Keratinocyte (primary cell): ENCODE measurements around the gene GREB1. TPM values are rescaled to one million over a fixed set of nuclear protein-coding genes. Genes with fewer than 3 reads are reported as not detected.

Experiments
- DNase-seq: peaks from one replicate; pipeline ENCODE4 v3.0.0-alpha.2; 2011; ENCODE audit warnings: low read depth, missing footprints, low spot score
- FAIRE-seq: peaks from 2 replicates; lab custom pipeline; 2011; peaks lifted over from hg19 to GRCh38; lab: Jason Lieb, UNC
- H2AFZ ChIP-seq: 2 replicates; pipeline ENCODE4 v1.6.0; 2012; ENCODE audit warnings: low read length, control low read depth, inconsistent platforms; ENCODE audit not compliant: control insufficient read depth
- H3K27ac ChIP-seq: 2 replicates; pipeline ENCODE4 v1.5.1; 2011; ENCODE audit warnings: low read length; ENCODE audit not compliant: control insufficient read depth, insufficient read depth
- H3K27me3 ChIP-seq: 3 replicates; pipeline ENCODE4 v1.6.0; 2011; ENCODE audit warnings: low read length; ENCODE audit not compliant: control insufficient read depth, insufficient read depth; ENCODE audit errors: extremely low read depth
- H3K36me3 ChIP-seq, 2 experiments: 2 replicates in 1 of 2; 3 replicates in 1 of 2; pipeline ENCODE4 v1.5.1; 2011; ENCODE audit warnings: low read length in 2 of 2, mild to moderate bottlenecking in 1 of 2; ENCODE audit not compliant: control insufficient read depth in 2 of 2, insufficient read depth in 2 of 2; ENCODE audit errors: extremely low read depth in 1 of 2
- H3K4me1 ChIP-seq: 3 replicates; pipeline ENCODE4 v1.5.1; 2011; ENCODE audit warnings: low read length; ENCODE audit not compliant: control insufficient read depth, insufficient read depth; ENCODE audit errors: extremely low read depth
- H3K4me2 ChIP-seq: 3 replicates; pipeline ENCODE4 v1.6.0; 2011; ENCODE audit warnings: low read depth, low read length; ENCODE audit not compliant: control insufficient read depth, insufficient read depth; ENCODE audit errors: extremely low read depth
- H3K4me3 ChIP-seq, 3 experiments: fragments of 200-600 bp in 1 of 3; sonication (generic) in 1 of 3; 2 replicates in 2 of 3; 3 replicates in 1 of 3; pipeline ENCODE4 v1.5.1; 2011 to 2016; ENCODE audit warnings: low read length in 3 of 3, mild to moderate bottlenecking in 3 of 3, control low read depth in 2 of 3, inconsistent platforms in 1 of 3, low read depth in 1 of 3, mixed read lengths in 1 of 3, mixed run types in 1 of 3, moderate library complexity in 1 of 3; ENCODE audit not compliant: control insufficient read depth in 2 of 3, insufficient read depth in 2 of 3; ENCODE audit errors: extremely low read depth in 1 of 3
- H3K79me2 ChIP-seq: 2 replicates; pipeline ENCODE4 v1.6.0; 2012; ENCODE audit warnings: low read length; ENCODE audit not compliant: control insufficient read depth, insufficient read depth
- H3K9ac ChIP-seq: 3 replicates; pipeline ENCODE4 v1.6.0; 2011; ENCODE audit warnings: low read length; ENCODE audit not compliant: control insufficient read depth, insufficient read depth; ENCODE audit errors: extremely low read depth
- H3K9me1 ChIP-seq: 3 replicates; pipeline ENCODE4 v1.6.0; 2011; ENCODE audit warnings: low read length; ENCODE audit not compliant: control insufficient read depth, insufficient read depth; ENCODE audit errors: extremely low read depth
- H3K9me3 ChIP-seq: 2 replicates; pipeline ENCODE4 v1.5.1; 2012; ENCODE audit warnings: low read depth, low read length; ENCODE audit not compliant: control insufficient read depth
- H4K20me1 ChIP-seq: 3 replicates; pipeline ENCODE4 v1.6.0; 2011; ENCODE audit warnings: low read length; ENCODE audit not compliant: control insufficient read depth, insufficient read depth; ENCODE audit errors: extremely low read depth
- EZH2 ChIP-seq: IDR thresholded peaks from one replicate; pipeline ENCODE4 v1.6.1; 2012; ENCODE audit warnings: inconsistent platforms, mild to moderate bottlenecking, low read length, moderate library complexity
- dilution Hi-C: fragments of 300-500 bp; cut with MboI; formaldehyde crosslinking; loops from one replicate; pipeline ENCODE4 v1.7.0; 2020; ENCODE audit warnings: low sequenced_read_pairs; ENCODE audit not compliant: extremely low pct_ligation_motif_present
- polyA plus RNA-seq, 5 experiments: library from polyadenylated mRNA; depleted of rRNA in 3 of 5; stranded (reverse) in 3 of 5; stranded (forward) in 1 of 5; unstranded in 1 of 5; fragments of >200 nt; gene quantifications; 1 replicate in 1 of 5; 2 replicates in 3 of 5; 3 replicates in 1 of 5; pipeline versions ENCODE4 v1.2.1 to v1.2.3, GENCODE V29; 2011 to 2012; ENCODE audit warnings: missing spikeins in 2 of 5, low read depth in 1 of 5, low replicate concordance in 1 of 5
- TF ChIP-seq, protein P1 (sequence below), 3 experiments: IDR thresholded peaks in 1 of 3; conservative IDR thresholded peaks in 1 of 3; optimal IDR thresholded peaks in 1 of 3; 2 replicates in 2 of 3; 3 replicates in 1 of 3; pipeline versions ENCODE3 to v1.5.1; 2011; ENCODE audit warnings: low read length in 3 of 3, mild to moderate bottlenecking in 3 of 3, moderate library complexity in 2 of 3, control low read depth in 1 of 3, inconsistent platforms in 1 of 3; ENCODE audit not compliant: insufficient read depth in 2 of 3; ENCODE audit errors: extremely low read depth in 1 of 3

GREB1 gene
- polyA plus RNA-seq, 1 donor (not counting 4 experiments of a cell fraction or from before 2014, with no cell fraction given) = 0.13 TPM

DNA sequence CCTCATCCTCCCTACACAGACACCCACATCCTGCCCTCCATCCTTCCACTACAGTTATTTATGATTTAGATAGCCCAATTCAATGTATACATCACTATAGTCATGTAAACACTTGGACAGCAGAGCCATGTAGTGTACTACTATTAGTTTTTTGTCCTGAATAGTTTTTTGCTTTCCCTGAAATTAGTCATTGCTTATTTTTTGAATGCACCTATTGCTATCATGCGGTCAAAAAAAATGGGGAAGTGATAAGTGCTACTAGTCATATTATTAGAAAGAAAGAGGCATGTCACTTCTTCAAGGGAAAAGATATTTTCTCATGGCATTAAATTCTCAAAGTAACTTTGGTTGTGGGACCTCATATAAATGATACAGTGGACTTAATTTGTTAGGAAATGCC lies 6.8 kb upstream of the GREB1 start:
- TF ChIP-seq, protein P1, sequence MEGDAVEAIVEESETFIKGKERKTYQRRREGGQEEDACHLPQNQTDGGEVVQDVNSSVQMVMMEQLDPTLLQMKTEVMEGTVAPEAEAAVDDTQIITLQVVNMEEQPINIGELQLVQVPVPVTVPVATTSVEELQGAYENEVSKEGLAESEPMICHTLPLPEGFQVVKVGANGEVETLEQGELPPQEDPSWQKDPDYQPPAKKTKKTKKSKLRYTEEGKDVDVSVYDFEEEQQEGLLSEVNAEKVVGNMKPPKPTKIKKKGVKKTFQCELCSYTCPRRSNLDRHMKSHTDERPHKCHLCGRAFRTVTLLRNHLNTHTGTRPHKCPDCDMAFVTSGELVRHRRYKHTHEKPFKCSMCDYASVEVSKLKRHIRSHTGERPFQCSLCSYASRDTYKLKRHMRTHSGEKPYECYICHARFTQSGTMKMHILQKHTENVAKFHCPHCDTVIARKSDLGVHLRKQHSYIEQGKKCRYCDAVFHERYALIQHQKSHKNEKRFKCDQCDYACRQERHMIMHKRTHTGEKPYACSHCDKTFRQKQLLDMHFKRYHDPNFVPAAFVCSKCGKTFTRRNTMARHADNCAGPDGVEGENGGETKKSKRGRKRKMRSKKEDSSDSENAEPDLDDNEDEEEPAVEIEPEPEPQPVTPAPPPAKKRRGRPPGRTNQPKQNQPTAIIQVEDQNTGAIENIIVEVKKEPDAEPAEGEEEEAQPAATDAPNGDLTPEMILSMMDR (optimal IDR thresholded peaks at IDR 0.05 in 1 of 3, IDR thresholded peaks at IDR 0.05 in 1 of 3, conservative IDR thresholded peaks at IDR 0.05 in 1 of 3; ENCODE audit: extremely low read depth in 1 of 3, insufficient read depth in 2 of 3, low read length in 3 of 3) = no peak
- TF ChIP-seq EZH2 = no peak
- H3K79me2 ChIP-seq = no peaks in the 10 kb centered on the region
- peaks cover 9% of the 10 kb centered on the region for H3K27me3 ChIP-seq
- no peak overlapping the region for H3K4me2 ChIP-seq
- H4K20me1 ChIP-seq = no peaks in the 10 kb centered on the region
- no peak for FAIRE-seq
- dilution Hi-C loops = no loop called here
- no peak overlapping the region for H3K27ac ChIP-seq
- H3K9me1 ChIP-seq = no peaks in the 10 kb centered on the region
- no peak overlapping the region for H3K4me3 ChIP-seq
- H3K36me3 ChIP-seq = no peaks in the 10 kb centered on the region
- H3K4me1 ChIP-seq = no peaks in the 10 kb centered on the region
- H3K9me3 ChIP-seq = peaks cover 2% of the 10 kb centered on the region
- H2AFZ ChIP-seq = no peak overlapping the region
- no peak overlapping the region for H3K9ac ChIP-seq
- DNase-seq = no peak

DNA sequence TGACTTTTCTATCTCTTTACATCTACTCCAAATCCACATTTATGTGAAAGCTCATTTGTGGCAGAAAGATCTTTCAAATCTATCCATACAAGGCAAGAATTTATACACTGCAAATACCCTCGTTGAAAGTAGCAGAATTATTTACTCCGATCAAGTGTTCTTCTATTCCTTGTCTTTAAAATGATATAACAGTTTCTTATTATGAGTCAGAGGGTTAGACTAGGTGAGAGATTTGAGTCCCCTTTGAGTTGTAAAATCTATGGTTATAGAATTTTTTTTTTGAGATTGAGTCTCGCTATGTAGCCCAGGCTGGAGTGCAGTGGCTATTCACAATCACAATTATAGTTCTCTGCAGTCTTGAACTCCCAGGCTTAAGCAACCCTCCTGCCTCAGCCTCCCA lies 5.6 kb upstream of the GREB1 start:
- no peak overlapping the region for H2AFZ ChIP-seq
- H3K9me1 ChIP-seq = no peaks in the 10 kb centered on the region
- no peaks in the 10 kb centered on the region for H3K36me3 ChIP-seq
- no peak overlapping the region for H3K9ac ChIP-seq
- peaks cover 9% of the 10 kb centered on the region for H3K27me3 ChIP-seq
- peaks cover 12% of the 10 kb centered on the region for H3K4me1 ChIP-seq
- H3K79me2 ChIP-seq = no peaks in the 10 kb centered on the region
- no peaks in the 10 kb centered on the region for H4K20me1 ChIP-seq
- FAIRE-seq = no peak
- H3K27ac ChIP-seq = no peak overlapping the region
- TF ChIP-seq, protein P1 (optimal IDR thresholded peaks at IDR 0.05 in 1 of 3, IDR thresholded peaks at IDR 0.05 in 1 of 3, conservative IDR thresholded peaks at IDR 0.05 in 1 of 3; ENCODE audit: extremely low read depth in 1 of 3, insufficient read depth in 2 of 3, low read length in 3 of 3) = no peak
- TF ChIP-seq EZH2 = no peak
- dilution Hi-C loops = no loop called here
- H3K9me3 ChIP-seq = peaks cover 2% of the 10 kb centered on the region
- no peak for DNase-seq
- H3K4me2 ChIP-seq = no peak overlapping the region
- no peak overlapping the region for H3K4me3 ChIP-seq
